GM13976 (cell line): ENCODE data around the gene OR7A10.
A peak's percentile ranks its signal among the peaks of the same experiment; 100 is the strongest.

Experiments
- DNase-seq: peaks from one replicate; pipeline ENCODE4 v3.0.0; 2012; ENCODE audit warnings: low spot score
- in situ Hi-C: fragments of 300-500 bp; cut with MboI; formaldehyde crosslinking; loops from one replicate; pipeline ENCODE4 v1.12.0; 2022; ENCODE audit warnings: low sequenced_read_pairs, mixed read lengths, inconsistent platforms; ENCODE audit not compliant: unreplicated experiment
- TF ChIP-seq, protein P1 (sequence below): IDR thresholded peaks from 2 replicates; pipeline ENCODE4 v1.5.1; 2012; ENCODE audit warnings: borderline replicate concordance, mild to moderate bottlenecking; ENCODE audit not compliant: insufficient read depth; ENCODE audit errors: extremely low read depth, missing control alignments, control extremely low read depth

OR7A10 gene

DNA sequence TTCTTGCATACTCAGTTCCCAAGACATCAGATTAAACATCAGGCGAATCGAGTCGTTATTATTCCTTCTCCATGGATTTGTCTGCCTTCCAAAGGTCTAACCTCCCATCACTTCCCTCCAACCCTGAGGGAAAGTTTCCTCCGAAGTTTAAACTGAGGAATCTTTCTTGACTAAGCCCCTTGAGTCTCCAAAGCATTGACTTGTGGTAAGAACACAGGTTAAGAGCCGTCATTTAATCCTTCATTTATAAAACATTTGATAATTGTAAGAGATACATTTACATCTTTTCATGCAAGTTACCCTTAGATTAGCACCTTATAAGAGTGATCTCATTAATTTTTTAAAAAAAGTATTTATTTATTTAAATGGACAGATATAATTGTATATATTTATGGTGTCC lies at the start of gene OR7A10:
OR7A10 (minus strand) TSS at position 101 of the 400 bp plus-strand sequence. CDS start 7,045 bp downstream, outside the sequence.
- DNase-seq, result no peak
- in situ Hi-C loops, result no loop called here
- TF ChIP-seq, protein P1, sequence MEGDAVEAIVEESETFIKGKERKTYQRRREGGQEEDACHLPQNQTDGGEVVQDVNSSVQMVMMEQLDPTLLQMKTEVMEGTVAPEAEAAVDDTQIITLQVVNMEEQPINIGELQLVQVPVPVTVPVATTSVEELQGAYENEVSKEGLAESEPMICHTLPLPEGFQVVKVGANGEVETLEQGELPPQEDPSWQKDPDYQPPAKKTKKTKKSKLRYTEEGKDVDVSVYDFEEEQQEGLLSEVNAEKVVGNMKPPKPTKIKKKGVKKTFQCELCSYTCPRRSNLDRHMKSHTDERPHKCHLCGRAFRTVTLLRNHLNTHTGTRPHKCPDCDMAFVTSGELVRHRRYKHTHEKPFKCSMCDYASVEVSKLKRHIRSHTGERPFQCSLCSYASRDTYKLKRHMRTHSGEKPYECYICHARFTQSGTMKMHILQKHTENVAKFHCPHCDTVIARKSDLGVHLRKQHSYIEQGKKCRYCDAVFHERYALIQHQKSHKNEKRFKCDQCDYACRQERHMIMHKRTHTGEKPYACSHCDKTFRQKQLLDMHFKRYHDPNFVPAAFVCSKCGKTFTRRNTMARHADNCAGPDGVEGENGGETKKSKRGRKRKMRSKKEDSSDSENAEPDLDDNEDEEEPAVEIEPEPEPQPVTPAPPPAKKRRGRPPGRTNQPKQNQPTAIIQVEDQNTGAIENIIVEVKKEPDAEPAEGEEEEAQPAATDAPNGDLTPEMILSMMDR, result no peak

DNA sequence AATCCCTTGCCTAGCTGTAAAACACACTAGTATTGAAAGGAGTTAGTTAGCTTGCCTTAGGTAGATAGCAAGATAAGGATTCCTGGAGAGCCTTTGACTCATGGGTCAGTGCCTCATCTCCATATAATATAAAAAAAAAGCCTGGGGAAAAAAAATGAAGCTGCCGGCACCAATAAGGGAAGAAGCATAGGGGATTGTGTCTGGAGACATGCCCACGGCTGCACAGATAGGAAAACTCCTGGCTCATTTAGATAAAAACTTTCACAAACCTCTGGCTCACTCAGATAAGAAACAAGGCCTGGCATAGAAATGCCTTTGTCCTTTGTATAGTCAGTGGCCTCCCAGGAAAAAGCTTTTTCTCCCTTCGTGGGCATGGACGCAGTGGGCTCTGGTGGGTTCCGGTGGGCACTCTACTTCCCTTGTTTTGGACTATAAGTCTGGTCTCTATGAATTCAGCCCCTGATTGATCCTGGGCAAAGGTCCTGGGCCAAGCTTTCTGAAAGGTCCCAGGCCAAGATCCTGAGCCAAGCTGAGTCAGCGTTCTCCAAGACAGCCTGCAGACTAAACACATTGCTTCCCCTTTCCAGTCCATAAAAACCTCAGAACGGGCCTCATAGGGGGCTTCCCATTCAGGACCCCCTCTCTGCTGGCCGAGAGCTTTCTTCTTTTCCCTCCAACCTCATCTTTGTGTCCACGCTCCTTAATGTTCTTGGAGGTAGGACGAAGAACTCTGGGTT lies 42.1 kb upstream of the OR7A10 start:
- TF ChIP-seq, protein P1, result no peak
- no peak for DNase-seq
- in situ Hi-C loops, result loop anchor here (25.0 kb wide), 1 partner anchor 329 kb away; the partner anchor contains the start of gene NDUFB7

DNA sequence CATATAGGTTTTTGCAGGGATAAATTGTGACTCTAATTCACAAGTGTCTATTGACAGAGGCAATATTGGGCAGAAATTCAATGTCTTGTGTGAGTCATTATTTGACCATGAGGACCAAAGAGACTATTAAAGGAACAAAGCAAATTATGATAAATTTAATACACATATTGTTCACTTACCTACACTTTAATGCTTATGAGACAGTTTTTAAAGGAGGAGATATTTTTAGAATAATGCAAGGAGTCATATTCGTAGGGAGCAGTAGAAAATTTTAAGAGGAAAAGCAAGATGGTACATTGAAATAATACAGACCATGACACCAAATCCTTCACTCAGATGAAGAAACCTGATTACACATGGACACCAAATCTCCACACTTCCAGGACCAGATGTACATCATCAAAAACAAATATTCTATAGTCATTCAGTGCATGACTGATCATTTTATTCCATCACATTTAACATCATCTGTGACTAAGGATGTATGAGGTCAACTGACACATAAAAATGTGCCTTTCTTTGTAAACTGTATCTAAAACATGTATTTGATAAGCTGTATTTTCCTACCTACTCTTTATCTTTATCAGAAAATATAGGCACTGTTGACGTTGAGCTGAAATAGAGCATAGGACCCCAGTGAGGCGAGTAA lies 41.4 kb upstream of the OR7A10 start:
- in situ Hi-C loops, result loop anchor here (25.0 kb wide), 1 partner anchor 328 kb away; the partner anchor contains the start of gene NDUFB7
- TF ChIP-seq, protein P1, result no peak
- DNase-seq, result no peak

DNA sequence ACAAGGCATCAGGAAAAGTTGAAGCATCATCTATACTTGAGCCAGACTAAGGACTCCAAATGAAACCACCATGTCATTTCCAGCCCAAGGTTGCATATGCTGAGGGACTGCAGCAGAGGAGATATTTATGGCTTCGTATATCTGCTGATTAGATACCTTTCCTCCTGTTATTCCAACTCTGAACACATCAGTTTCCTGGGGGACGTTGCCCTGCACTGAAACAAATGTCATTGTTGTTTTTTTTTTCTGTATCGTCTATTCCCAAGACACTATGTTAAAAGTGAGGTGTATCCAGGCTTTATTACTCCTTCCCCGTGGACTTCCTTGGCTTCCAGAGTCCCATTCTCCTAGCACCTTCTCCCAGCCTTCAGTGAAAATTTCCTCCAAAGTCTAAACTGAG lies 37.3 kb upstream of the OR7A10 start, which contains the start of gene OR7A17:
OR7A17 (minus strand) TSS at position 101 of the 400 bp plus-strand sequence. CDS start 4,777 bp downstream, outside the sequence.
- DNase-seq, result no peak
- in situ Hi-C loops, result loop anchor here (25.0 kb wide), 1 partner anchor 324 kb away; the partner anchor contains the start of gene NDUFB7
- TF ChIP-seq, protein P1, result no peak

DNA sequence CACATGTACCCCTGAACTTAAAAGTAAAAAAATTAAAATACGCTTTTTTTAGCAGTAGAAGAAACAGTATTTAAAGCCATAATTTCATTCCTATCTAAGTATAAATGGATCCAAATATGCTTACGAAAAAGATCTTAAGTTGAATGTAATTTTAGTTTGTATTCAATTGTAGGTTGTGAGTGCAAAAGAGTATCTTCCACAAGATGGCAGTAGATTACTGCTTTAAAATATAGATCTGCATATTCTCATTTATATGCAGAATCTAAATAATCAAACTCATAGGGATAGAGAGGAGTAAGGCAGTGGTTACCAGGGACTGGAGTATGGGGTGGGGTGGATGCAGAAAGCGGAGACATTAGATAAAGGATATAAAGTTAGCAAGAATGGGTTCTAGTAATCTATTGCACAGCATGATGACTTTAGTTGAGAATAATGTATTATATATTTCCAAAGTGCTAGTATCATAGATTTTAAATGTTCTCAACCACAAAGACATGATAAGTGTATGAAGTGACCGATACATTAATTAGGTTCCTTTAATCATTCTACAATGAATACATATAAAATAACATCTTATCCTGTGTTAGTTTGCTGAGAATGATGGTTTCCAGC lies 23.0 kb upstream of the OR7A10 start:
- in situ Hi-C loops, result loop anchor here (10.0 kb wide), 1 partner anchor 283 kb away; no protein-coding TSS in a partner anchor
- peak; percentile 42 for DNase-seq

DNA sequence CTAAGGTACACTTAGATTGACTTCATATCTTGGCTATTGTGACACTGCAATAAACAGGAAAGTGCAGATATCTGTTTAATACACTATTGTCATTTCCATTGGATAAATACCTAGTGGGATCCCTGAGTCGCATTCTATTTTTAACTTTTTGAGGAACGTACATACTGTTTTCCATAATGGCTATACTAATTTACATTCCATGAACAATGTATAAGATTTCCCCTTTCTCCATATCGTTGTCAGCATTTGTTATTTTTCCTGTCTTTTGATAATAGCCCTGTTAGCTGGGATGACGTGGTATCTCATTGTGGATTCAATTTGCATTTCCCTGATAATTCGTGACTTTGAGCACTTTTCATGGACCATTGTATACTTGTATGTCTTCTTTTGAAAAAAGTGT lies 19.8 kb upstream of the OR7A10 start:
- no peak for DNase-seq
- in situ Hi-C loops, result no loop called here
- TF ChIP-seq, protein P1, result no peak

More for the DNA sequence above, 23.0 kb upstream of the OR7A10 start:
- TF ChIP-seq, protein P1, result no peak
